ENCODE data around the gene BOLA3.
"Not testable (repeated sequence)": the region's sequence is repeated elsewhere in the genome, so short reads cannot be mapped to it uniquely, and the experiment has no call there.

The BOLA3 gene

GRCh38 chr2:74149247-74149525, 1.5 kb upstream of the BOLA3 start:
- DNase-seq (ENCODE audit: low read depth in 2 of 2), result no peak

- no peak for DNase-seq (ENCODE audit: low read depth in 2 of 2)
Measured at GRCh38 chr2:74148457-74149246, 940 bp upstream of the BOLA3 start.

DNA sequence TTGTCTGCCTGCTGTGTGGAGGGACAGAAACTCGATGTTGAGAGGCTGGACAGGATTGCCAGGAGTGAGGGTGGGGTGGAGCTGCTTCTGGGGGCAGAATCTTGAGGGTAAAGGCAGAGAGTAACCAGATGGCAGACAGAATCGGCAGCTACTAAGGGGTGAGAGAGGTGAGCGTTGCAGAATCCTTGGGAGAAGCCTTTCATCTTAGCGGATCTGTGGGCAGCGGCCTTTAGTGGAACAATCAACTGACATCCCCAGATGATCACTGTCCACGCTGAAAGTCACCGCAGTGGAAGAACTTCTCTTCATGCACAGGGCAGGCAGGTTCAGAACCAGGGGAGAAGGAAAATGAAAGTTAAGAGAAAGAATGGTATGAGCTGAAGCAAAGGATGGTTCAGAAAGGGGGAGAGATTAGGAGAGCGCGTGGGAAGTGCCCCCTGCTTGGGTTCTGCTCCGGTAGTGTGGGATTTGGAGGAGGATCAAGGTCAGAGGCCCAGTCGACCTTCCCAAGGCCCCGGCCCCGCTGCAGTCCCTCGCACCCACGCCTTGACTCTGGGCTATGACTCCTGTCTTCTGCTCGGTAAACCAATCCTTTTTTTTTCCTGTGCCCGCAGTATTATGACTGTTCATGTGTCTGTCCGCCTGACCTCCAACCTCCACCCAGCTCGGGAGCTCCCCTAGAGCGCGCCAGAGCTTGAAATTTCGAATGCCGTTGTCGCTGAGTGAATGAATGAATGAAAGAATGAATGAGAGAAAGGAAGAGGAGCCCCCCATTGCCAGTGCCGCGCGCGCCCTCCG, 584 bp downstream of the BOLA3 start:
- DNase-seq (ENCODE audit: low read depth in 2 of 2), result peak in 1 of 2 donors; percentile 3

- no peak for DNase-seq (ENCODE audit: low read depth in 2 of 2)
Measured at GRCh38 chr2:74142340-74142739, 5.4 kb downstream of the BOLA3 start.

- DNase-seq (ENCODE audit: low read depth in 2 of 2), result no peak
Measured at GRCh38 chr2:74138600-74139323, 8.9 kb downstream of the BOLA3 start.

DNA sequence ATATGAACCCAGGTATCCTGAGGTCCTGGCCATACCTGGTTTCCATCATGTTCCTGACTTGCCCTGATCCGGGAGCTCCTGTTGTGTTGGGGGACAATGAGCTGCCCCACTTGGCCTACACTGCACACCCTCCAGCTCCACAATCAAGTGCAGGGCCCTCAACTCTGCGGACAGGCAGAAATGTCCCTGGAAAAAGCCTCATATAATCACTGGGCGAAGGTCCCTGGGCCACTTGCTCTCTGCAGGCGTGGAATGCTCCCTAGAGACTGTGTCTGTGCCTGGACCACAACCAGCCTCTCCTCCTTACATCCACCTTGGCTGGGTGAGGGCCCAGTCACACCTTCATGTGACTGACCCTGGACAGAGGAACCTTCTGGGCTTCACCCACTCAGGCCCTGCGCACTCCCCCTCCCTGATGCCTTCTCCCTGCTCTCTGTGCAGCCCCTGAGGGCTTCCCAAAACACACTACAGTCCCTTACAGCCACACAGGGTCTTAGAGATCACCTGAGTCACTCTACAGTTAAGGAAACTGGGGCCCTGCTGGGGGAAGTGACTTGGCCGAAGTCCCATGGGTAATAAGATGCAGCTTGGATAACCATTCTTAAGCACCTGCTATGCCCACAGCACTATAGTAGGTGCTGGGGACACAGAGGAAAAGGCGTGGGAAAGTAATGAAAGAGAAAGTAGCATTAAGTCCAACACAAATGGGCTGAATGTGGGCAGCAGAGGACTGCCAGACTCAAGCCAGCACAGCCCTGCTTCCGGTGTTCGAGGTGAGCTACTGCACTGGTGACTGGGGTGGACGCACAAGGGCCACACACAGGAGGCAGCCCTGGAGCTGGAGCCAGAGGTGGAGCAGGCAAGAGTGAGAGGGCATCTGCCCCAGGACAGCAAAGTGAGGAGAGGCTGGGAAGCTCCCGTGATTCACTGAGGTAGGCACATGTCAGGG, 9.8 kb downstream of the BOLA3 start:
- no peak for DNase-seq (ENCODE audit: low read depth in 2 of 2)

DNA sequence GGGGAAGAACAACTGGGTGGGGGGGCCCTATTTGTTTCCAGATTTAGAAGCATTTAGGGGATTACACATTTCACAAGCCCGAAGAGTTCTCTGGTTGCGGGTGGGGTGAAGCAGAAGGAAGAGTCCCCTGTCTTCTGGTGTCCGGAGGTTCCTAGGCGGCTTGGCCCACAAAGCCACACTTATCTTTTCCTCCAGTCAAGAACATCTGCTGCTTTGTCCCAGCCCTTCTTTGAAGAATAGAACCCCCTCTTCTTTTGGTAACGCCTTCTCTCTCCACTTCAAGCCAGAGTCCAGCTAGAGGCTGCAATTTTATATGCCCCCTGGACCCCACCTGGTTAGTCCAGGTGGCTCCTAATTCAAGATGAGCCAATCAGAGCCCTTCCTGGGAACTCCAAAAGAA, 15.8 kb downstream of the BOLA3 start:
- no peak for DNase-seq (ENCODE audit: low read depth in 2 of 2)

DNA sequence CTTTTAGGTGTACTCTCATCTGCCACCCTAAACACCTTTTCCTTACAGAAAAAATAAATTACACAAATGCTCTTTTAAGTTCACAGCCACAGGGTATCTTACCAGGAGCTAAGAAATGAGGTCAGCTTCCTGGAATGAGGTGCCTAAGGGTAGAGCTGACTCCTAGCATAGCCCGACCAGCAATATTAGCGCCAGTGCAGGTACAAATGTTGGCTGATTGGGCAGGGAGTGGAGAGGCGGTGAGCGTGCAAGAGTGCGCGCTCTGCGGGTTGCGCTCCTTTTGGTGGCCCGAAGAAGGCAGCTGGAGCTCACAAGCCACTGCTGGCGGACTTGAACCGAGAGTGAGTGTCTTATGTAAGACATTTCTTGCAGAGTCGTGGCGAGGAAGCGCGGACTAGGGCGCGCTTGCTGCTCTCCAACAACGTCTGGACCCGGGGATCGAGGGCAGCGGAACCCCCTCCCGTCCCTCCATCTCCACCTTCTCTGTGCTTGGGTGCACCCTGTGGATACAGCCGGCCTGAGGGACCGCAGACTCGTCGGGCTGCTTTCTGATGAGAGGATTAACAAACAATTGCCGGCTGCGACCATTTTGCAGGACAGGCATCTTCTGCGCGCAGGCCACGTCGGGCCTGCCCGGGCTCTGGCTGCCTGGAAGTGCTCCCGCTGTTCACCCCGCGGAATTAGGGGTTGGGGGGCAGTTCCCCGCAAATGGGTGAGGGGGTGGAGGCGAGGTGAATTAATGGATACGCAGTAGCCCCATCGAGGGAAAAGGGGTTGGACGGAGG, 17.3 kb downstream of the BOLA3 start:
- no peak for DNase-seq (ENCODE audit: low read depth in 2 of 2)

DNA sequence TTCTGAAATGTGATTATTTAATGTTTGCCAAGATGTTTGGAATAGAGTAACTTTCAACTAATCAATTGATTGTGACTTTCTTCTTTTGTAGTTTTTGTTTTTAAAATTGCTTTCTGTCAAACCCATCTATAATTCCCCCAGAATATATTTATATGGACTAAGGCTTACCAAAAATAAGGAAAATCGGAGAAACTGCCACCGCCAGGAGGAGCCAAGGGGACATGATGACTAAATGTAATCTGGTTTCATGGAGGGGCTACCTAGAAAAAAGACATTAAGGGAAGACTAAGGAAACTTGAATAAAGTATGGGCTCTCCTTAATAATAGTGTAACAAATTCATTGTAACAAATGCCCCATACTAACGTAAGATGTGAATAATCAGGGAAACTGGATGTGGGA, 19.5 kb downstream of the BOLA3 start:
- DNase-seq (ENCODE audit: low read depth in 2 of 2), result no peak

DNA sequence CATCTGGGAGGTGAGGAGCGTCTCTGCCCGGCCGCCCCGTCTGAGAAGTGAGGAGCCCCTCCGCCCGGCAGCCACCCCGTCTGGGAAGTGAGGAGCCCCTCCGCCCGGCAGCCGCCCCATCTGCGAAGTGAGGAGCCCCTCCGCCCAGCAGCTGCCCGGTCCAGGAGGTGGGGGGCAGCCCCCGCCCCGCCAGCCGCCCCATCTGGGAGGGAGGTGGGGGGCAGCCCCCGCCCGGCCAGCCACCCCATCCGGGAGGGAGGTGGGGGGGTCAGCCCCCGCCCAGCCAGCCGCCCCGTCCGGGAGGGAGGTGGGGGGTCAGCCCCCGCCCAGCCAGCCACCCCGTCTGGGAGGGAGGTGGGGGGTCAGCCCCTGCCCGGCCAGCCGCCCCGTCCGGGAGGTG, 23.8 kb downstream of the BOLA3 start:
- DNase-seq (ENCODE audit: low read depth in 2 of 2), result not testable (repeated sequence)

GRCh38 chr2:74121846-74122245, 25.9 kb downstream of the BOLA3 start:
- not testable (repeated sequence) for DNase-seq (ENCODE audit: low read depth in 2 of 2)

GRCh38 chr2:74119912-74120825, 27.5 kb downstream of the BOLA3 start:
- peak; percentile 77 to 78 for DNase-seq (ENCODE audit: low read depth in 2 of 2)

DNA sequence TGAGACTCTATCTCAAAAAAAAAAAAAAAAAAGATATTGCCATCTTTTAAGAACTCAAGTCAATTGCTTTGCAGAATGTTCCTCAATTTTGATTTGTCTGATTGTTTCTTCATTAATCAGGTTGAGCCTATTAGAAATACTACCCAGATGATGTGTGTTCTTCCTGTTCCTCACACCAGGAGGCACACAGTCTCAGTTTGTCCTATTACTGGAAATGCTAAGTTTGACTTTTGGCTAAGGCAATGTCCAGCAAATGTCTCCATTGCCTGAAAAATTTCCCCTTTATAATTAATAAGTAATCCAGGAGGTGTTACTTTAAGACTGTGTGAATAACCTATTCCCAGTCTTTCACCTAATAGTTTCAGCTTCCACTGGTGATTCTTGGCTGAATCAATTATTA, 28.4 kb downstream of the BOLA3 start:
- DNase-seq (ENCODE audit: low read depth in 2 of 2), result no peak

GRCh38 chr2:74111380-74111779, 36.3 kb downstream of the BOLA3 start:
- no peak for DNase-seq (ENCODE audit: low read depth in 2 of 2)

GRCh38 chr2:74110537-74110936, 37.2 kb downstream of the BOLA3 start:
- DNase-seq (ENCODE audit: low read depth in 2 of 2), result no peak

GRCh38 chr2:74109551-74109950, 38.2 kb downstream of the BOLA3 start:
- no peak for DNase-seq (ENCODE audit: low read depth in 2 of 2)

DNA sequence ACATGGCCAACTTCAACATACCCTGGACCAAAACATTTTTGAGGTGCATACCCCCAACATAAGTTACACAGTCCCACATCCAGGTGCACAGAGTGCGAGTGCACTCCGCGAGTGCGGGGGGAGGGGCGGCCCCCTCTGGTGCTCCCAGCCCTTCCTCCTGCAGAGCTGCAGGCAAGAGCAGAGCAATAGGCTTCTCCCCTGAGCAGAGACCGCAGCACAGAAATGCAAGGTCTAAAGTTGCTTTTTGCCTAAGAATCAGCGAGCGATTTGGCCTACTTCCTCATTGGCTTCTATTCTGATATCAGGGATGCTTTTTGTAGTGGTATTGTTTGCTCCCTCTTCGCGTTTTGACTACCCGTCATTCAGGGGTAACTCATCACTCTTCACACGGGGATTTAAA, 40.6 kb downstream of the BOLA3 start:
- DNase-seq (ENCODE audit: low read depth in 2 of 2), result no peak

DNA sequence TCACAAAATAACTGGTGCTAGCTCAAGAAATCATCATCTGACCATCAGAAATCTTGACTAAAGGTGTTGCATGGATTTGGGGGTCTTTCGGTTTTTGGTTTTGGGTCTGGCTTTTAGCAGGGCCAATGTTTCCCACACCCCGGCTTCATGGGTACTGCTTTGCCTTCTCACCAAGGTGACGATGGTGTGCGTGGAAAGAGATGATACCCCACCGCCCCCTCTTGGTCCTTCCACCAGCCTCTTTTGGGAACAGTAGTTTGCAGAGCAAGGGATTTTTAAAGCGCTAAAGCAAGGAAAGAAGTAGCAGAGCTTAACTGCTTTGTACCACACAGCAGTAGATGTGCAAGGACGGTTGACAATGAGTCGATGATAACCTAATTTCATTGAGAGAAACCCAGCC, 42.3 kb downstream of the BOLA3 start:
- no peak for DNase-seq (ENCODE audit: low read depth in 2 of 2)

GRCh38 chr2:74104839-74105238, 42.9 kb downstream of the BOLA3 start:
- no peak for DNase-seq (ENCODE audit: low read depth in 2 of 2)

DNA sequence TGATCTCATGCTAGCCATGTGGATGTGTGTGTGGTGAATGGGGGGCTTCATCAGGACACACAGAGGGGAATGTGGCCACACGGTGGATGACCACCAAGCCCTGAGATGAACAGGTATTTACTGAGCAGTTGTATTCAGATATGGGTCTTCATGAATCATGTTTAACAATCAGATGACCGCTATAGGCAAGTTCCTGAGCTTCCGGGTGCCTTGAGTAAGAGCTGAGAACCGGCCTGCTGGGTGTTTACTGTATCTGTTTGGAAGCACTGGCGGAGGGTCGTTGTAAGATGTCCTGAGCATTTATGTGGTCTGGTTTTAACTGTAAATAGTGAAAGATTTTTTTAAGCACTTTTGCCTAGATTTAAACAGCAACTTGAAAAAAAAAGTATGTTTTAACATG, 43.9 kb downstream of the BOLA3 start:
- DNase-seq (ENCODE audit: low read depth in 2 of 2), result no peak

Measured in activated CD4-positive, alpha-beta T cell treated with anti-CD3 and anti-CD28 coated beads for 24 hours (primary cell).